GM12865 (cell line): ENCODE results near the gene KAT2A.

Experiments
- DNase-seq: peaks from one replicate; pipeline ENCODE4 v3.0.0; 2010; ENCODE audit warnings: low read depth
- H3K4me3 ChIP-seq: 2 replicates; pipeline ENCODE4 v1.5.1; 2011; ENCODE audit warnings: mild to moderate bottlenecking, low read depth, low read length, control low read depth
- TF ChIP-seq, protein P1 (sequence below): IDR thresholded peaks from 2 replicates; pipeline ENCODE4 v1.5.1; 2011; ENCODE audit warnings: low read length, control low read depth, low read depth, inconsistent platforms; ENCODE audit not compliant: insufficient read depth; ENCODE audit errors: missing control alignments

The KAT2A gene

GRCh38 chr17:42119301-42119700, 1.9 kb downstream of the KAT2A start:
- no peak for DNase-seq
- TF ChIP-seq, protein P1, sequence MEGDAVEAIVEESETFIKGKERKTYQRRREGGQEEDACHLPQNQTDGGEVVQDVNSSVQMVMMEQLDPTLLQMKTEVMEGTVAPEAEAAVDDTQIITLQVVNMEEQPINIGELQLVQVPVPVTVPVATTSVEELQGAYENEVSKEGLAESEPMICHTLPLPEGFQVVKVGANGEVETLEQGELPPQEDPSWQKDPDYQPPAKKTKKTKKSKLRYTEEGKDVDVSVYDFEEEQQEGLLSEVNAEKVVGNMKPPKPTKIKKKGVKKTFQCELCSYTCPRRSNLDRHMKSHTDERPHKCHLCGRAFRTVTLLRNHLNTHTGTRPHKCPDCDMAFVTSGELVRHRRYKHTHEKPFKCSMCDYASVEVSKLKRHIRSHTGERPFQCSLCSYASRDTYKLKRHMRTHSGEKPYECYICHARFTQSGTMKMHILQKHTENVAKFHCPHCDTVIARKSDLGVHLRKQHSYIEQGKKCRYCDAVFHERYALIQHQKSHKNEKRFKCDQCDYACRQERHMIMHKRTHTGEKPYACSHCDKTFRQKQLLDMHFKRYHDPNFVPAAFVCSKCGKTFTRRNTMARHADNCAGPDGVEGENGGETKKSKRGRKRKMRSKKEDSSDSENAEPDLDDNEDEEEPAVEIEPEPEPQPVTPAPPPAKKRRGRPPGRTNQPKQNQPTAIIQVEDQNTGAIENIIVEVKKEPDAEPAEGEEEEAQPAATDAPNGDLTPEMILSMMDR, result no peak
- H3K4me3 ChIP-seq, result no peak overlapping the region

DNA sequence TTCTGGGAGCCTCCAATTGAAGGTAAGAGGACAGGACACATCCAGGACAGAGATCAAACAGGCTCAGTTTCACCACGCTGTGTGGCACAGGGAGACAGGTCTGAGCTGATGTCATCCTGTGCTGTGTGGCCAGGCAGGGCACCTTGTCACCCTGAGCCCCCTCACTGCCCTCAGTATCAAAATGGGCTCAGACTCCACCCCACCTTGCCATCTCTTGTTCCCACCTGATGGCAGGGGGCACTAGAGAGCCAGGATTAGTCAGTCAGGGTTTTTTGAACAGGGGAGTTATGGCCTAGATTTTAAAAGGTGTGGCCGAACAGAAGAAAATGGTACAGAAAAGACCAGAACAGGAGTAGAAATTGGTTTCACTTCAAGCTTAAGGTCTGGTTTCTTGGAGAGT, 2.6 kb downstream of the KAT2A start:
- TF ChIP-seq, protein P1, result peak; percentile 61
- peak; percentile 65 for DNase-seq
- no peak overlapping the region for H3K4me3 ChIP-seq

GRCh38 chr17:42118126-42118510, 3.0 kb downstream of the KAT2A start:
- DNase-seq, result no peak
- TF ChIP-seq, protein P1, result no peak
- H3K4me3 ChIP-seq, result no peak overlapping the region

DNA sequence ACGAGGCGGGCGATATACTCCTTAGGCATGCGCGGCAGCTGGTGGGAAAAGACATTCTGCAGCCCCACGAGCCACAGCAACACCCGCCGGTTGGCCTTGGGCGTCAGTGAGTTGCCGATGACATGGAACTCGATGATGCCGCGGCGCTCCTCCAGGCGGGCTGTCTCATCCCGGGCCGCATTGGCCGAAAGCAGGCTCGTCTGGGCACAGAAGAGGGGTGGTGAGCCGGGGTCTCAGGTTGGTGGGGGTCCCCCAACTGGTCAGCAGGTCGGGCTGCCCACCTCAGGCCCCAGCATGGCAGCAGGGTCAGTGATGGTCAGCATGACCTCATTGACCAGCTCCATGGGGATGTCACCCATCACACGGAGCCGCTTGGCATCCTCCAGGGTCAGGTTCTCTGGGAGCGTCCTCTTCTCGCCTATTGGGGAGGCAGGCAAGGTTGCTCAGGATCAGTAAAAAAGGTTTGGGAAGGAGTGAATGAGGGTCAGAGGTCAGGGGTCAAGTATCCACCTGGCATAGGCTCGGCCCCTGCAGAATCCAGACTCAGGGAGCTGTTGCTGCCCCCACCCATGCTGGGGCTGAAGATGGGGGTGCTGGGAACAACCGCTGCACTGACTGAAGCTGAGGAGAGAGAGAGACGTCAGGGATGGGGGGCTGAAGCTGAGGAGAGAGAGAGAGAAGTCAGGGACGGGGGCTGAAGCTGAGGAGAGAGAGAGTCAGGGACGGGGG, 3.6 kb downstream of the KAT2A start:
- TF ChIP-seq, protein P1, result no peak
- no peak for DNase-seq
- no peak overlapping the region for H3K4me3 ChIP-seq

- DNase-seq, result peak; percentile 94
- H3K4me3 ChIP-seq, result no peak overlapping the region
- TF ChIP-seq, protein P1, result peak; percentile 85
Measured at GRCh38 chr17:42116705-42117396, 4.3 kb downstream of the KAT2A start.

DNA sequence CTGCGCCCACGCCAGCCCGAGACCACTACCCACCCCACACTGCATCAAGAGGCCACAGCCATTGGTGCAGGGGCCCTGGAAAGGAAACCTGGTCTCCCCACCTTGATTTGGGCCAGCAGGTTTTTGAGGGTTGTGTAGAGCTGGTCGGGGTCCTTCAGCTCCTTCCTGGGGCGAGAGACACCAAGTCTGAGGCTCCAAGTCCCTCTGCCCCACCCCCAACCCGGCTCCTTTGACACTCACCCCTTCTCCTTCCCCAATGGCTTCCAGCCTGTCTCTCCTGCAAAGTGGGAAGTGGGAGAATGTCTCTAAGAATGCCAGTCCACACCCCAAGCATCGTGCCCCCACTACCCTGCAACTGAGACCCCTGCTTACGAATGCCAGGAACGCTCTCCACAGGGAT, 7.0 kb downstream of the KAT2A start:
- TF ChIP-seq, protein P1, result no peak
- no peak for DNase-seq
- no peak overlapping the region for H3K4me3 ChIP-seq
